ENCODE data around the gene ADAMTSL2.

Gene ADAMTSL2

DNA sequence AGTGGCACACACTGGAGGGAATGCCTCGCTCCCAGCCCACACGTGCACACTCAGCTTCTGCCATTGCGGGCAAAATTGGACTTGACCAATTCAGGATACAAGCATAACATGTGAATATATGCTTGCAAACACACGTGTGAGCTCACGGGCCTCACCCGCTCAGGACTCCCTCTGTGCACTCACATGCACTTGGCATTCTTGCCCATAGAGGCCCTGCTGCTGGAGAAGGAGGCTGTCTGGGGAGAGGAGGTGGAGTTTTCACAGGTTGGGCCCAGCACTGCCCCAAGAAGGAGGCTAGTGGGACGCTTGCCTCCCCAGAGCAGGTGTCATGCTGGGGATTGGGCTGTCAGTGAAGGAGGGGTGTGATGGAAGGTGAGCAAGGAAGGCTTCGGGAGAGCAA lies 11.4 kb upstream of the ADAMTSL2 start:
- Histone ChIP-seq H3K9me3 (ENCODE audit: insufficient read depth, low read depth, low read length) (no peaks in the 10 kb centered on the region), H3K9ac (ENCODE audit: low read depth, low read length) (no peak overlapping the region), H3K4me1 (ENCODE audit: insufficient read depth, low read length) (peaks cover 22% of the 10 kb centered on the region; the same call in 1 of the 2 replicates), H3K4me3 (ENCODE audit: low read length) (no peak overlapping the region), H3K27me3 (ENCODE audit: insufficient read depth, low read length) (peaks cover 4% of the 10 kb centered on the region; the same call in 1 of the 2 replicates), H3K27ac (ENCODE audit: low read length) (no peak overlapping the region), H3K36me3 (ENCODE audit: insufficient read depth, low read depth, low read length) (no peaks in the 10 kb centered on the region)

GRCh38 chr9:133524146-133524545 lies 10.4 kb upstream of the ADAMTSL2 start:
- Histone ChIP-seq H3K27ac (ENCODE audit: low read length) (no peak overlapping the region), H3K4me3 (ENCODE audit: low read length) (no peak overlapping the region), H3K27me3 (ENCODE audit: insufficient read depth, low read length) (peaks cover 7% of the 10 kb centered on the region; the same call in 1 of the 2 replicates), H3K36me3 (ENCODE audit: insufficient read depth, low read depth, low read length) (no peaks in the 10 kb centered on the region), H3K4me1 (ENCODE audit: insufficient read depth, low read length) (peaks cover 26% of the 10 kb centered on the region; the same call in 1 of the 2 replicates), H3K9ac (ENCODE audit: low read depth, low read length) (no peak overlapping the region), H3K9me3 (ENCODE audit: insufficient read depth, low read depth, low read length) (no peaks in the 10 kb centered on the region)

DNA sequence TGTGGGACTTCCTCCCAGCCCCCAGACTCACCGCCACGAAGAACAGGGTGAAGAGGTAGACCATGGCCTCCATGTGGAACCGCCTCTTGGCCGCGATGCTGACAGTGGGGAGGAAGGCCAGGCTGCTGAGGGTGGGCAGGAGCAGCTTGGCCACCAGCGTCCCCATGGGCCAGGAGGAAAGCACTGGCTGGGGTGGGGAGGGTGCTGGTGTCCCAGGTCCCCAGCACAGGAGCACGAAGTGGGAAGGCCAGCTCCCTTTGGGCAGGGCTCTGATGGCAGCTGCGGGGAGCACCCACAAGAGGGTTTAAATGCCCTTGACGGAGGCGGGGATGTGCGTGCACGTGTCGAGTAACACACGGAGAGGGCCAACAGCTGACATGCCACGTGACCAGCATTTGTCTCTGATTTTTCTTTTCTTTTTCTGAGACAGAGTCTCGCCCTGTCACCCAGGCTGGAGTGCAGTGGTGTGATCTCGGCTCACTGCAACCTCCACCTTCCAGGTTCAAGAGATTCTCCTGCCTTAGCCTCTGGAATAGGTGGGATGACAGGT lies 9.8 kb upstream of the ADAMTSL2 start, which contains the start of gene MYMK:
TSS of gene MYMK (minus strand) at position 281 of the 550 bp plus-strand sequence. CDS start at position 166, 115 bp downstream.
- H3K27me3 ChIP-seq (ENCODE audit: insufficient read depth, low read length): peaks cover 7% of the 10 kb centered on the region; the same call in 1 of the 2 replicates

GRCh38 chr9:133525677-133526076 lies 8.8 kb upstream of the ADAMTSL2 start:
- Histone ChIP-seq H3K27ac (ENCODE audit: low read length) (no peak overlapping the region), H3K4me3 (ENCODE audit: low read length) (no peak overlapping the region), H3K27me3 (ENCODE audit: insufficient read depth, low read length) (peaks cover 7% of the 10 kb centered on the region; the same call in 1 of the 2 replicates), H3K36me3 (ENCODE audit: insufficient read depth, low read depth, low read length) (no peaks in the 10 kb centered on the region), H3K9me3 (ENCODE audit: insufficient read depth, low read depth, low read length) (no peaks in the 10 kb centered on the region), H3K9ac (ENCODE audit: low read depth, low read length) (no peak overlapping the region), H3K4me1 (ENCODE audit: insufficient read depth, low read length) (peaks cover 26% of the 10 kb centered on the region; the same call in 1 of the 2 replicates)

More for the DNA sequence above, 9.8 kb upstream of the ADAMTSL2 start, which contains the start of gene MYMK:
- H3K4me1 ChIP-seq (ENCODE audit: insufficient read depth, low read length): peaks cover 26% of the 10 kb centered on the region; the same call in 1 of the 2 replicates
- no peak within 1 kb of the TSS for H3K9ac ChIP-seq (ENCODE audit: low read depth, low read length)
- no peak within 1 kb of the TSS for H3K27ac ChIP-seq (ENCODE audit: low read length)
- H3K36me3 ChIP-seq (ENCODE audit: insufficient read depth, low read depth, low read length): no peaks in the 10 kb centered on the region
- H3K9me3 ChIP-seq (ENCODE audit: insufficient read depth, low read depth, low read length): no peaks in the 10 kb centered on the region
- no peak within 1 kb of the TSS for H3K4me3 ChIP-seq (ENCODE audit: low read length)

DNA sequence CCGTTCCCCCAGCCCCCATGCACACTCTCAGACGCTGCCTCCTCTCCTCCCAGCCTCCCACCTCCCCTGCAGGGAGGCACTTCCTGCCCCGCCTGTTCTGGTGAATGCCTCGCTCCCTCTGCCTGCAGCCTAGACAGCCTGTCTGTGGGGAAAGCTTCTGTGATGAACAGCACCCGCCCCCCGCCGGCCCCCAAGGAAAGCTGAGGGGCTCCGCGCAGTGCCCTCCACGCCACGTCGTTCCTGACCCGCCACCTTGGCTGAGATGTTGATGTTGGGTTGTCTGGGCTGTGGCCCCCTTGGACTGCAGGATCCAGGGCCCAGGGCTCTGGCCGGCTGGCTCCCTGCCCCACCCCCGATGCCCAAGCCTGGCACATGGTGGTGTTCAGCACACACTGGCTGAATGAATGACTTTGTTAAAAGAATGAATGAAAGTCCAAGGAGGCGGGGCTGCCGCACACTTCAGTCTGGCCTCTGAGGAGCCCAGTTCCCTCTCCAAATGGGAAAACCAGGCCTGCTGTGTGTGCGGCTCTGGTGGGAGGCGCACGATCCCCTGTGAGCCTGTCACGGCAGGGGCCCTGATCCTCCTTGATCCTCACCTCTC lies 7.7 kb upstream of the ADAMTSL2 start:
- Histone ChIP-seq H3K36me3 (ENCODE audit: insufficient read depth, low read depth, low read length) (no peaks in the 10 kb centered on the region), H3K4me3 (ENCODE audit: low read length) (no peak overlapping the region), H3K27ac (ENCODE audit: low read length) (no peak overlapping the region), H3K9me3 (ENCODE audit: insufficient read depth, low read depth, low read length) (no peaks in the 10 kb centered on the region), H3K9ac (ENCODE audit: low read depth, low read length) (no peak overlapping the region; the same call in 1 of the 2 replicates), H3K4me1 (ENCODE audit: insufficient read depth, low read length) (peaks cover 26% of the 10 kb centered on the region; the same call in 1 of the 2 replicates), H3K27me3 (ENCODE audit: insufficient read depth, low read length) (peaks cover 7% of the 10 kb centered on the region; the same call in 1 of the 2 replicates)

DNA sequence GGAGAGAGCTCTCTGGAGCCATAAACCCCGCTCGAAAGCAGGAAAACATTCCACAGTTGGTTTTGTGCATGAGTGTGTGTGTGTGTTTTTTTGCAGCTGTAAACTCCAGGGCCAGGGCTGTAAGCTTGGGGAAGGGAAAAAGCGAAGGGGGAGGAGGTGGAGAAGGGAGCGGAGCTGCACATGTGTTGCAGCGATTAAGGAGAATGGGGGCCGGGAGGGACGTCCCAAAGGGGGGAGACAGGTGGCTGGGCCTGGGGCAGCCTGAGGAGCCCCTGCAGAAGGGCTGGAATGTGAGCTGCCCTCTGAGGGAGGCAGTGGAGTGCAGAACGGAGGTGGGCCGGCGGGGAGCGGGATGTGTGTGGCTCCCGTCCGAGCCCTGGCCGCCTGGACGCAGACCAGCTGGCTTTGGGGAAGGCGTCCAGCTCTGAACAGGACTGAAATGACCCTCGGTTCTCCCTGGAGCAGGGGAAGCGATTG lies 7.0 kb upstream of the ADAMTSL2 start:
- Histone ChIP-seq H3K4me1 (ENCODE audit: insufficient read depth, low read length) (peaks cover 26% of the 10 kb centered on the region; the same call in 1 of the 2 replicates), H3K36me3 (ENCODE audit: insufficient read depth, low read depth, low read length) (no peaks in the 10 kb centered on the region), H3K27ac (ENCODE audit: low read length) (no peak overlapping the region), H3K9me3 (ENCODE audit: insufficient read depth, low read depth, low read length) (no peaks in the 10 kb centered on the region), H3K9ac (ENCODE audit: low read depth, low read length) (no peak overlapping the region), H3K27me3 (ENCODE audit: insufficient read depth, low read length) (peaks cover 7% of the 10 kb centered on the region; the same call in 1 of the 2 replicates), H3K4me3 (ENCODE audit: low read length) (no peak overlapping the region; the same call in 1 of the 2 replicates)

DNA sequence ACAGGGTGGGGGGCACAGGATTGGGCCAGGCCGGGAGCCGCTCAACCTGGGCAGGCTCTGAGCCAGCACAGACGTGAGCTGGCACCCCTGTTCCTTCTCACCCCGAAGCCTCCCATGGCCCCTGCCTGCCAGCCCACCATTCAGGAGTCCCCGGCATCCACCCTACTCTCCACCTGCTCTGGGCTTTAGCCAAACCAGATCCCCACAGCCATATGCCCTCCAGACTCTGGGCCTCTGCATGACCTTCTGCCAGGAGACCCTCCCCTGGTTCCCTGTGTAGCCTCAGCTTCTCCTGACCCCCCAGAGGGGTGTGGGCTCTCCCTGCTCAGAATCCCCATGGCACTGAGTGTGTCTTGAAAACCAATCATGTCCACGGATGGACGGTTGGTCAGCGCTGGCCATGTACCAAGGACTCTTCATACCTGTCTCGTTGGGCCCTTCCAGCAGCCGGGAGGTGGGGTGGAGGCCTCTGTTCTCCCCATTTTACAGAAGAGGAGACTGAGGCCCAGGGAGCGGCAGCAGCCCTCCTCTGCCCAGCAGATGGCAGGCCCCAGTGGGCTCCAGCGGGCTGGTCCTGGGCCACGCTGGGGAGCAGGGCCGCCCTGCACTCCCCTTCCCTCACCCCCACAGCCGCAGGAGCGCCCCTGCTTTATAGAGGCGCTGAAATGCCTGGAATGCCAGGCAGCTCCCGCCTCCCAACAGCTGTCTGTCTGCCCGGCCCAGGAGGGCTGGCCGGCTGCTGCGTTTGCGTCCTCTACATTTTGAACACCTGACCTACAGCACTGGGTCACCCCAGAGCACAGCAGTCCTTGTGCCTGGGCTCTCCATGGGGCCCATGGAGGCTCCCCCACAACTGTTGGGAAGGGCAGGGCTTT lies 6.3 kb upstream of the ADAMTSL2 start:
- no peak overlapping the region; the same call in 1 of the 2 replicates for H3K4me3 ChIP-seq (ENCODE audit: low read length)
- peaks cover 10% of the 10 kb centered on the region for H3K27me3 ChIP-seq (ENCODE audit: insufficient read depth, low read length)
- H3K4me1 ChIP-seq (ENCODE audit: insufficient read depth, low read length): peaks cover 26% of the 10 kb centered on the region; the same call in 1 of the 2 replicates

GRCh38 chr9:133528876-133529241 lies 5.6 kb upstream of the ADAMTSL2 start:
- no peak overlapping the region for H3K9ac ChIP-seq (ENCODE audit: low read depth, low read length)
- no peak overlapping the region for H3K27ac ChIP-seq (ENCODE audit: low read length)
- no peak overlapping the region for H3K4me3 ChIP-seq (ENCODE audit: low read length)
- peaks cover 16% of the 10 kb centered on the region for H3K27me3 ChIP-seq (ENCODE audit: insufficient read depth, low read length)
- H3K9me3 ChIP-seq (ENCODE audit: insufficient read depth, low read depth, low read length): no peaks in the 10 kb centered on the region
- no peaks in the 10 kb centered on the region for H3K36me3 ChIP-seq (ENCODE audit: insufficient read depth, low read depth, low read length)
- H3K4me1 ChIP-seq (ENCODE audit: insufficient read depth, low read length): peaks cover 28% of the 10 kb centered on the region; the same call in 1 of the 2 replicates

More for the DNA sequence above, 6.3 kb upstream of the ADAMTSL2 start:
- H3K27ac ChIP-seq (ENCODE audit: low read length): no peak overlapping the region
- H3K36me3 ChIP-seq (ENCODE audit: insufficient read depth, low read depth, low read length): no peaks in the 10 kb centered on the region
- H3K9me3 ChIP-seq (ENCODE audit: insufficient read depth, low read depth, low read length): no peaks in the 10 kb centered on the region
- H3K9ac ChIP-seq (ENCODE audit: low read depth, low read length): no peak overlapping the region

DNA sequence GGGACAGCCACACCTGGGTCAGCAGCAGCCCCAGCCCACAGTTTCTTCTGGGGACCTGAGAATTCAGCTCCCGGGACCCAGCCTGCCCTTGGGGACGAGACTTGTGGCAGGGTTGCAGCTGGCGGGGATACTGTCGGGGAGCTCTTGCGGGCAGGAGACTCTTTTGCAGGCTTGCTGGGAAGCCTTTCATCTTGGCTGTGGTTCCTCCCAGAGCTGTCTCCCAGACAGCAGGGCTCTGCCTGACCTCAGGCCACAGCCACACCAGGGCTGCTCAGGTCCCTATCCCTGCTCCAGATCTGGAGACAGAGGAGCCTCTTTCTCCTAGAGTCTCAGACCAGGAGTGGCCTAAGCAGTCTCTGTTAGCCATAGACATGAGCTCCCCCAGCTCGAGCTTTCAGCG lies 5.0 kb upstream of the ADAMTSL2 start:
- Histone ChIP-seq H3K4me3 (ENCODE audit: low read length) (no peak overlapping the region), H3K4me1 (ENCODE audit: insufficient read depth, low read length) (peaks cover 32% of the 10 kb centered on the region; the same call in 1 of the 2 replicates), H3K27ac (ENCODE audit: low read length) (no peak overlapping the region), H3K27me3 (ENCODE audit: insufficient read depth, low read length) (peaks cover 22% of the 10 kb centered on the region), H3K9ac (ENCODE audit: low read depth, low read length) (no peak overlapping the region), H3K36me3 (ENCODE audit: insufficient read depth, low read depth, low read length) (no peaks in the 10 kb centered on the region), H3K9me3 (ENCODE audit: insufficient read depth, low read depth, low read length) (no peaks in the 10 kb centered on the region)

- H3K36me3 ChIP-seq (ENCODE audit: insufficient read depth, low read depth, low read length): no peaks in the 10 kb centered on the region
- H3K9ac ChIP-seq (ENCODE audit: low read depth, low read length): no peak overlapping the region
- H3K9me3 ChIP-seq (ENCODE audit: insufficient read depth, low read depth, low read length): no peaks in the 10 kb centered on the region
- H3K27me3 ChIP-seq (ENCODE audit: insufficient read depth, low read length): peaks cover 25% of the 10 kb centered on the region
- H3K4me1 ChIP-seq (ENCODE audit: insufficient read depth, low read length): peaks cover 32% of the 10 kb centered on the region; the same call in 1 of the 2 replicates
- no peak overlapping the region for H3K4me3 ChIP-seq (ENCODE audit: low read length)
- no peak overlapping the region for H3K27ac ChIP-seq (ENCODE audit: low read length)
Measured at GRCh38 chr9:133529874-133530273, 4.6 kb upstream of the ADAMTSL2 start.

- no peaks in the 10 kb centered on the region for H3K9me3 ChIP-seq (ENCODE audit: insufficient read depth, low read depth, low read length)
- H3K4me3 ChIP-seq (ENCODE audit: low read length): no peak overlapping the region
- peaks cover 23% of the 10 kb centered on the region; the same call in 1 of the 2 replicates for H3K4me1 ChIP-seq (ENCODE audit: insufficient read depth, low read length)
- peaks cover 38% of the 10 kb centered on the region for H3K27me3 ChIP-seq (ENCODE audit: insufficient read depth, low read length)
- H3K27ac ChIP-seq (ENCODE audit: low read length): no peak overlapping the region
- no peak overlapping the region for H3K9ac ChIP-seq (ENCODE audit: low read depth, low read length)
- no peaks in the 10 kb centered on the region for H3K36me3 ChIP-seq (ENCODE audit: insufficient read depth, low read depth, low read length)
Measured at GRCh38 chr9:133531293-133531692, 3.2 kb upstream of the ADAMTSL2 start.

Measured in iPS-20b (cell line).